ENCODE data around the gene KRTAP4-4.

Gene KRTAP4-4

GRCh38 chr17:41186872-41187271 lies 26.3 kb upstream of the KRTAP4-4 start:
- Histone ChIP-seq H3K9me3 (ENCODE audit: control insufficient read depth, low read length) (no peaks in the 10 kb centered on the region), H3K9ac (no peak overlapping the region), H3K27ac (no peak overlapping the region), H3K27me3 (ENCODE audit: control insufficient read depth, insufficient read depth, low read length) (no peaks in the 10 kb centered on the region), H2AFZ (no peak overlapping the region), H3K36me3 (ENCODE audit: control insufficient read depth, insufficient read depth, low read length) (no peaks in the 10 kb centered on the region), H3K4me3 (ENCODE audit: low read depth, low read length) (no peak overlapping the region), H3K4me2 (ENCODE audit: low read length) (no peak overlapping the region), H3K4me1 (no peaks in the 10 kb centered on the region), H3K79me2 (no peaks in the 10 kb centered on the region)
- no peak for TF ChIP-seq CTCF (IDR thresholded peaks at IDR 0.05)

- H3K36me3 ChIP-seq (ENCODE audit: control insufficient read depth, insufficient read depth, low read length), result no peaks in the 10 kb centered on the region
- H3K4me3 ChIP-seq (ENCODE audit: low read depth, low read length), result no peak overlapping the region
- no peak for TF ChIP-seq CTCF (IDR thresholded peaks at IDR 0.05)
- no peak overlapping the region for H3K27ac ChIP-seq
- H3K4me2 ChIP-seq (ENCODE audit: low read length), result no peak overlapping the region
- no peaks in the 10 kb centered on the region for H3K27me3 ChIP-seq (ENCODE audit: control insufficient read depth, insufficient read depth, low read length)
- no peak overlapping the region for H3K9ac ChIP-seq
- H2AFZ ChIP-seq, result no peak overlapping the region
- no peaks in the 10 kb centered on the region for H3K4me1 ChIP-seq
- H3K79me2 ChIP-seq, result no peaks in the 10 kb centered on the region
- no peaks in the 10 kb centered on the region for H3K9me3 ChIP-seq (ENCODE audit: control insufficient read depth, low read length)
Measured at GRCh38 chr17:41185001-41185400, 24.5 kb upstream of the KRTAP4-4 start.

GRCh38 chr17:41184480-41184961 lies 24.0 kb upstream of the KRTAP4-4 start, which contains the start of gene KRTAP4-1:
KRTAP4-1 (minus strand) TSS chr17:41184911; CDS start chr17:41184854, 57 bp downstream.
- Histone ChIP-seq H3K4me1 (no peaks in the 10 kb centered on the region), H3K9ac (no peak within 1 kb of the TSS), H3K9me3 (ENCODE audit: control insufficient read depth, low read length) (no peaks in the 10 kb centered on the region), H3K4me2 (ENCODE audit: low read length) (no peak within 1 kb of the TSS), H3K36me3 (ENCODE audit: control insufficient read depth, insufficient read depth, low read length) (no peaks in the 10 kb centered on the region), H3K27ac (no peak within 1 kb of the TSS), H3K27me3 (ENCODE audit: control insufficient read depth, insufficient read depth, low read length) (no peaks in the 10 kb centered on the region), H3K79me2 (no peaks in the 10 kb centered on the region), H2AFZ (no peak within 1 kb of the TSS), H3K4me3 (ENCODE audit: low read depth, low read length) (no peak within 1 kb of the TSS)
- no peak for TF ChIP-seq CTCF (IDR thresholded peaks at IDR 0.05)

- Histone ChIP-seq H3K4me3 (ENCODE audit: low read depth, low read length) (no peak overlapping the region), H3K27me3 (ENCODE audit: control insufficient read depth, insufficient read depth, low read length) (no peaks in the 10 kb centered on the region), H3K4me1 (no peaks in the 10 kb centered on the region), H3K4me2 (ENCODE audit: low read length) (no peak overlapping the region), H3K79me2 (no peaks in the 10 kb centered on the region), H3K27ac (no peak overlapping the region), H3K9me3 (ENCODE audit: control insufficient read depth, low read length) (no peaks in the 10 kb centered on the region), H3K9ac (no peak overlapping the region), H3K36me3 (ENCODE audit: control insufficient read depth, insufficient read depth, low read length) (no peaks in the 10 kb centered on the region), H2AFZ (no peak overlapping the region)
- no peak for TF ChIP-seq CTCF (IDR thresholded peaks at IDR 0.05)
Measured at GRCh38 chr17:41178843-41179616, 18.5 kb upstream of the KRTAP4-4 start.

- H3K9me3 ChIP-seq (ENCODE audit: control insufficient read depth, low read length), result no peaks in the 10 kb centered on the region
- no peaks in the 10 kb centered on the region for H3K36me3 ChIP-seq (ENCODE audit: control insufficient read depth, insufficient read depth, low read length)
- H3K9ac ChIP-seq, result no peak overlapping the region
- no peaks in the 10 kb centered on the region for H3K4me1 ChIP-seq
- no peaks in the 10 kb centered on the region for H3K27me3 ChIP-seq (ENCODE audit: control insufficient read depth, insufficient read depth, low read length)
- H3K4me3 ChIP-seq (ENCODE audit: low read depth, low read length), result no peak overlapping the region
- H2AFZ ChIP-seq, result no peak overlapping the region
- H3K4me2 ChIP-seq (ENCODE audit: low read length), result no peak overlapping the region
- H3K27ac ChIP-seq, result no peak overlapping the region
- no peaks in the 10 kb centered on the region for H3K79me2 ChIP-seq
- TF ChIP-seq CTCF (IDR thresholded peaks at IDR 0.05), result no peak
Measured at GRCh38 chr17:41178341-41178740, 17.8 kb upstream of the KRTAP4-4 start.
